Activated CD4-positive, alpha-beta T cell treated with anti-CD3 and anti-CD28 coated beads, Interleukin-2, amount 50 U/mL, for 48 hours (primary cell): ENCODE results near the gene KRTAP1-1.
"Not testable (repeated sequence)": the region's sequence is repeated elsewhere in the genome, so short reads cannot be mapped to it uniquely, and the experiment has no call there.

Experiments used
- DNase-seq, 2 experiments: peaks; one replicate each; pipeline ENCODE4 v3.0.0-alpha.2; 2020

The KRTAP1-1 gene

DNA sequence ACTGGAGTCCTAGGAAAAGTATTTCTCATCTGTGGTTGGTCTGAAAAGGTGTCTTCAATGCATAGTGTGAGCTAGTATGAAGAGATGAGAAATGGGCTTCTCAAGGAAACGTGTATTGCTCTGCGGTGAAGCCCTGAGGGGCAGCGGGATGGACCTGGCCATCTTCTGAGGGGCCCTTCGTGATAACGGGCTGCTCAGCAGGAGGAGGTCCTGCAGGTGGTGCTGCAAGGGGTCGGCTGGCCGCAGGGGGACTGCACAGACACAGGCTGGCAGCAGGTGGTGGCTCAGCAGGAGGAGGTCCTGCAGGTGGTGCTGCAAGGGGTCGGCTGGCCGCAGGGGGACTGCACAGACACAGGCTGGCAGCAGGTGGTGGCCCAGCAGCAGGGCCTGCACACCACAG lies 13.3 kb upstream of the KRTAP1-1 start:
- DNase-seq, result not testable (repeated sequence)

DNA sequence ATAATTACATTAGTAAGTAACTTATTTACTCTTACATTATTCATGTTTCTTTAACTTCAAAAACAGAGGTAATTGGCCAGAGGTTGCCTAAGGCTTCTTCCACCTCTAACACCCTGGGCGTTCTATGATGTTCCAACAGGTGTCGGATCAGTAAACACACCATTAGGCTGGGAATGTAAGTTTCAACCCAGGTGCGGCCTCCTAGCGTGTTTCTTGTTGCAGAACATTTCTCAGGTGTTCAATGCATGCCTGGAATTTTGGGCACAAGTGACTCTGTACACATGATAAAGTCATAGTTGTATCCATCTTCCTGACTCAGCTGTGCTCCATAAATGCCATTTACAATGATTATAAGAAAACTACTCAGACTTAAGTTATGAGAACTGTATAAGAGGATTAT lies 12.8 kb upstream of the KRTAP1-1 start:
- DNase-seq, result no peak

DNA sequence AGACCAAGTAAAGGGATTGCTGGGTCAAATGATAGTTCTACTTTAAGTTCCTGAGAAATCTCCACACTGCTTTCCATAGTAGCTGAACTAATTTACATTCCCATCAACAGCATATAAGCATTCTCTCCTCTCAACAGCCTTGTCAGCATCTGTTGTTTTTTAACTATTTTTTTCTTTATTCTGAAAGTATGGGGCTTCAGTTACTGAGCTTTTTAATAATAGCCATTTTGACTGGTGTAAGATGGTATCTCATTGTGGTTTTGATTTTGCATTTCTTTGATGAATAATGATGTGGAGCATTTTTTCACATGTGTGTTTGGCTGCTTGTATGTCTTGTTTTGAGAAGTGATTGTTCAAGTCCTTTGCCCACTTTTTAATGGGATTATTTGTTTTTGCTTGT lies 11.3 kb upstream of the KRTAP1-1 start:
- no peak for DNase-seq

DNA sequence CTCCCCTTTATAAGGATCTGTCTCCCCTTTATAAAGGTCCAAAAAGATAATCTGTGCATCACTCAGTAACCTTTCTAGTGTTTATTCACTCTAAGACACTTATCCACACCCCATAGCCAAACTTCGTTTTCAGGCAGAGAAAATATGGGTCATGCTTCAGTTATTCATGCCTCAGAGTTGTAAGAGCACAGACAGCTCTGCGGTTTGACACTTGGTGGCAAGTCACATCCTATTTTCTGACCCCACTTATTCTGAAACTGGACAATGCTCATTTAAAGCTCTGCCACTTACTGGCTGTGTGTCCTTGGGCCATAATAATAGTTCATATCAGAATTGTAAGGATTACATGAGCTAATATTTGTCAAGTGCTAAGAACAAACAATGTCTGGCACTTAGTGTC lies 7.9 kb upstream of the KRTAP1-1 start:
- no peak for DNase-seq

DNA sequence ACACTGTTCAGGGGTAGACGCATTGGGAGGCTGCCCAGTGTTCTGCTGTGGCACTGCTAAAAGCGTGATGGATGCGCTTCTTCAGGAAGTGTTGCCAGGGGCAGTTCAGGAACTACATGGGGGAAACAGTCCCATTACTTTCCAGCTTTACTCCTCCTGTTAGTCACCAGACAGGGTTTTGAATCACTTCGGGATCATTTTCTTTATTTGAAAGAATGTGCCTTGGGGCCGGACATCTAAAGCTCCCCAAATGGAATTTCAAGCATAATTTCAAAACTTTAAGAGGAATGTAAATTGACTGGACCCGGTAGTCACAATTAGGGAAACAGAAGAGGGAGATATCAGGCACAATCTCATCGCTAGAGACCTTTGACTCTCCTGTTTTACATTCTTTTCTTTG lies 7.2 kb upstream of the KRTAP1-1 start:
- DNase-seq, result no peak

DNA sequence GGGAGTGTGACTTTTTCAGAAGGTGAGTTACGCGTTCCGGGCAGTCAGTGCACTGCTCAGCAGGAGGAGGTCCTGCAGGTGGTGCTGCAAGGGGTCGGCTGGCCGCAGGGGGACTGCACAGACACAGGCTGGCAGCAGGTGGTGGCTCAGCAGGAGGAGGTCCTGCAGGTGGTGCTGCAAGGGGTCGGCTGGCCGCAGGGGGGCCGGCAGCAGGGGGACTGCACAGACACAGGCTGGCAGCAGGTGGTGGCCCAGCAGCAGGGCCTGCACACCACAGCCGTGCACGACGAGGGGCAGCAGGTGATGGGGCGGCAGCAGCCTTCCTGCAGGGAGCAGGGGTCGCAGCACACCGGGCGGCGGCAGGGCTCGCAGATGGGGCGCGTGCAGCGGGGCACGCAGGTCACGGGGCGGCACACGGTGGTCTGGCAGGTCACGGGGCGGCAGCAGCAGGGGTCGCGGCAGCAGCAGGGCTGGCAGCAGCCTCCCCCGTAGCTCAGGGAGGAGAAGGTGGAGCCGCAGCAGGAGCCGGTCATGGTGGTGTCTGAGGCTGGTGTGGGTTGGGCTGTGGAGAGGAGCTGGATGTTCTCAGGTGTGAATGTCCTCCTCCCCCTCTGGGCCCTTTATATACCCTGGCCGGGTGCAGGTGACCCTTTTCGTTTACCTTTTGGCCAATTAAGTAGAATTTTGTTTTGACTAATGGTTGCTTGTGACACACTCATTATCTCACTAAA lies 5.7 kb upstream of the KRTAP1-1 start, which contains the start of gene KRTAP2-1:
TSS of gene KRTAP2-1 (minus strand) at position 582 of the 731 bp plus-strand sequence. CDS start at position 533, 49 bp downstream.
- DNase-seq, result not testable (repeated sequence)

DNA sequence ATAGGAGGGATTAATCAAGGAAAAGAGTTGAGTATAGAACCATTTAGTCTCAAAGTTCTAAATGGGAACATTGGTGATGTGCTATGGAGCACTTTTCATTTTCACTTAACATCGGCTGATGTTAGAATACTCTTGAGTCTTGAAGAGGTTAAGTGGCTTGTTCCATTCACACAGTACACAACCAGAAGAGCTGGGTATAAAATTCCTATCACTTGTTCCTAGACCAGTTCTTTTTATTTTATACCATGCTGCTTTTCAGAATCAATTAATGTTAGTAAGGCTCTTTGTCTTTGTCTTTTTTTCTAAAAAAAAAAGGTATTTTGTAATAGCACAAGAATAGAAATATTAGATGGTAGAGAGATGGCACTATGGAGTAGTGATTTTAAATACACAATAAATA lies 1.7 kb upstream of the KRTAP1-1 start:
- no peak for DNase-seq

DNA sequence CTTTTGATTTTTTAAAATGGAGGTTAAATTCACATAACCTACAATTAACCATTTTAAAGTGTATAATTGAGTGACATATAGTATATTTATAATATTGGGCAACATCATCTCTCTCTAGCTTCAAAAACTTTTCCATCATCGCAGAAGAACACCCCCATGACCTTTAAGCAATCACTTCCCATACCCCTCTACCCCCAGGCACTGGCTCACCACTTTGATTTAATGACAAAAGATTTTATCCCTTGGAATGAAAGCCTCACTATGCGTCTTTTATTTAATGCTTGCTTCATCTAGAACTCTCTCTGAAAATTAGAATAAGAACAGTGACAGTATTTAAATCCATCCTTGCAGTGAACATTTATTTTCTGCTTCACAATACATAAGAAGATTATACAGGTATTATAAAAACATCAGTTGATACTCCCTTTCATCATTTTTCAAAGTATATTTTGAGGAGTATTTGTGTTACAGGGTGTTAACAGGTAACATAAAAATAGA lies 3.3 kb downstream of the KRTAP1-1 start:
- DNase-seq, result no peak

DNA sequence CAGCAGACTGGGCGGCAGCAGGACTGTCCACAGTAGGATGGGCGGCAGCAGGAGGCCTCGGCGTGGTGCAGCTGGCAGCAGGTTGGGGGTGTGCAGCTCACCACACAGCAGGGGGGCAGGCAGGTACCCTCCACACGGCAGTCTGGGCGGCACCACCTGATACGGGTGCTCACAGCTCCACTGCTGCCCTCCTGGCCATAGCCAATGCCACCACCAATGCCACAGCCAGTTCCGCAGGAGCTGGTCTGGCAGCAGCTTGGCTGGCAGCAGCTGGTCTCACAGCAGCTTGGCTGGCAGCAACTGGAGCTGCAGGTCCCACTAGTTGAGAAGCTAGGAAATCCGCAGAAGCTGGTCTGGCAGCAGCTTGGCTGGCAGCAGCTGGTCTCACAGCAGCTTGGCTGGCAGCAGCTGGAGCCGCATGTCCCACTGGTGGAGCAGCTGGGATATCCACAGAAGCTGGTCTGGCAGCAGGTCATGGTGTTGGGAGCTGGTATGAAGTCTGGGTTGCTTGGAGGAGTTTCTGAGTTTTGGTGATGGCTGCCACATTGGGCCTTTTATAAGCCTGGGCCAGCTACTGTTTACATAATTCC lies 6.8 kb downstream of the KRTAP1-1 start, which contains the start of gene KRTAP1-3:
TSS of gene KRTAP1-3 (minus strand) at position 529 of the 590 bp plus-strand sequence. CDS start at position 476, 53 bp downstream.
- not testable (repeated sequence) for DNase-seq

DNA sequence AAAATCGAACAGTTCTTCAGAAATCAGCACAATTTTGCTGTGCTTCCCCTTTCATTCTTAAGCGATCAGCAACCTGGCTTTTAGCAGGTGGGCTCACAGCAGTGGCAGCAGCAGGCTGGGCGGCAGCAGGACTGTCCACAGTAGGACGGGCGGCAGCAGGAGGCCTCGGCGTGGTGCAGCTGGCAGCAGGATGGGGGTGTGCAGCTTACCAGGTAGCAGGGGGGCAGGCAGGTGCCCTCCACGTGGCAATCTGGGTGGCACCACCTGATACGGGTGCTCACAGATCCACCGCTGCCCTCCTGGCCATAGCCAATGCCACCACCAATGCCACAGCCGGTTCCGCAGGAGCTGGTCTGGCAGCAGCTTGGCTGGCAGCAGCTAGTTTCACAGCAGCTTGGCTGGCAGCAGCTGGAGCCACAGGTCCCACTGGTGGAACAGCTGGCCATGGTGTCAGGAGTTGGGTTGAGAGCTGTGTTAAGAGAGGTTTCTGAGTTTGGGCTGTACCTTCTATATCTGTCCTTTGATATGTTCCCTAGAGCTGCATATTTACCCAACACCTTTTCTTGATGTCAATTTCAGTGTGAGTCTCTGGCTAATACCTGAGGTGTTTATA lies 11.5 kb downstream of the KRTAP1-1 start, which contains the start of gene KRTAP1-4:
TSS of gene KRTAP1-4 (minus strand) at position 563 of the 613 bp plus-strand sequence. CDS start at position 446, 117 bp downstream.
- DNase-seq, result no peak

DNA sequence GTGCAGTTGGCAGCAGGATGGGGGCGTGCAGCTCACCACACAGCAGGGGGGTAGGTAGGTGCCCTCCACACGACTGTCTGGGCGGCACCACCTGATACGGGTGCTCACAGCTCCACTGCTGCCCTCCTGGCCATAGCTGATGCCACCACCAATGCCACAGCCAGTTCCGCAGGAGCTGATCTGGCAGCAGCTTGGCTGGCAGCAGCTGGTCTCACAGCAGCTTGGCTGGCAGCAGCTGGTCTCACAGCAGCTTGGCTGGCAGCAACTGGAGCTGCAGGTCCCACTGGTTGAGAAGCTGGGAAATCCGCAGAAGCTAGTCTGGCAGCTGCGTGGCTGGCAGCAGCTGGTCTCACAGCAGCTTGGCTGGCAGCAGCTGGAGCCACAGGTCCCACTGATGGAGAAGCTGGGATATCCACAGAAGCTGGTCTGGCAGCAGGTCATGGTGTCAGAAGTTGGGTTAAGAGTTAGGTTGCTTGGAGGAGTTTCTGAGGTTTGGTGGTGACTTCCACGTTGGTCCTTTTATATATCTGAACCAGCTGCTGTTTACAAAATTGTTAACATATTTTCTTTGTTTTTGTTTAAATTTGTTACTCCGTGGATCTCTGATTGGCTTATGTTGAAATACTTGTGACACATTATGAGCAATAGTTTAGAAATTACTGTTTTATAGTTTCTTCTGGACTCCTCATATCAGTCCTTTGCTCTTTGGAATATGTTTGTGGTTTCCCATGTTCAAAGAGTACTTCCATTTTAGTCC lies 14.4 kb downstream of the KRTAP1-1 start, which contains the start of gene KRTAP1-5:
TSS of gene KRTAP1-5 (minus strand) at position 494 of the 757 bp plus-strand sequence. CDS start at position 441, 53 bp downstream.
- DNase-seq, result no peak

DNA sequence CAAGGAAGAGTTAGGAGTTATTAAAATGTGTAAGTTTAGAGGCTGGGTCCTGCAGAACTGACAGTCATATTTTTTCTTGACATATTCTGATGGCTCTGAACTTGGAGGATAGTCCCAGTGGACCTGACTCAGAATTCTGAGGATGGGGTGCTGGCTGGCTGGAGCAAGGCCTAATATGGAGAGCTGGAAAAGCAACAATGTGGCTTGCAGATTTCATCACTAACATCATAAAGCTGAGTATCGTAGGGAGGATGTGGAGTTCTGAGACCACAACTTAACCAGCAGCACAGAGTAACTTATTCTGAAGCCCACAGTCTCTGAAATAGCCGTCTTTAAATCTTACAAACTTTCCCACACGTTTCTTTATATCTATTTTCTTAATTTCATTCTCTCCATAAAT lies 16.6 kb downstream of the KRTAP1-1 start:
- DNase-seq, result no peak

DNA sequence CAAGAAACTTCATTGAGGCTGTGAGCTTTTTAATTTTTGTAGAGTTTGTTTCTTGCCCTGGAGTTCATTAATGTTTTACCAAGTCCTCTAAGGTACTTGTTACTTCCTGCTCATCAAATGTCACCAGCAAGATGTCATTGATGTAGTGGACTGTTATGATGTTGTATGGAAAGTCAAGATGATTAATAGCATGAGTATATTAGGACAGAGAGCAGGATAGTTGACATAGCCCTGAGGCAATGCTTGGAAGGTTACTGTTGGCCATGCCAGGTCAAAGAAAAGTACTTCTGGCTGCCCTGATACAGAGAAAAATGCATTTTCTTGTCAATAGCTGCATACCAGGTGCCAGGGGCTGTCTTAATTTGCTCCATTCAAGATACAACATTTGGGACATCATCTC lies 20.9 kb downstream of the KRTAP1-1 start:
- no peak for DNase-seq

DNA sequence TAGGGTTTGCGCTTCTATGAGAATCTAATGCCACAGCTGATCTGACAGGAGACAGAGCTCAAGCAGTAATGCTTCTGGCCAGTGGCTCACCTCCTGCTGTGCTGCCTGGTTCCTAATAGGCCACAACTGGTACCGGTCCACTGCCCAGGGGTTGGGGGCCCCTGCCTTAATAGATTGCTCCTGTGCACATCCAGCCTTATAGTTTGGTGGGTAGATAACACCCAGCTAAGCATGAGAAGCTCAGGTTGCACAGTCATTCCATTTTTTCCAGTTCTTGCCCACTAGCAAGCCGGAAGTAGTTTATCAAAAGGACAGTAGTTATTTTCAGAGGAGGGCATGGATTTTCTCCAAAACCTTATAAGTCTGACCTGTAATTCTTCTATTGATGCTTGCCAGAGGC lies 21.8 kb downstream of the KRTAP1-1 start:
- DNase-seq, result no peak

DNA sequence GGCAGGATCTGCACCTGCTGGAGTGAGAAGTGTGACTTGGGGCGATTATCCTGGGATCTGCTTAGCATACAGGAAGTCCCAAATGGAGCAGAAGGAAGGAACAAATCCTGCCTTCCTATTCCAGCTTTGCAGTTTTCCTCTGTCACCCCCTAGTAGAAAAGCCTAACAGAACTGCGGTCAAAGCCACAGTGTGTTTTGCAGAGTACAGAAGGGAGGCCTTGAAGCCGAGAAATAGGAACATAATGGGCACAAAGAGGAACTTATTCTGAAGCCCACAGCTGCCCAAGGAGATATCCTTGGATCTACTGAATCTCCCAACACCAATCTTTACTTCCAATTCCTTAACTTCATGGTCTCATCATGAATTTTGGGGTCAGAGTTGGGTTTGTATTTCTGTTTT lies 22.7 kb downstream of the KRTAP1-1 start:
- DNase-seq, result no peak

DNA sequence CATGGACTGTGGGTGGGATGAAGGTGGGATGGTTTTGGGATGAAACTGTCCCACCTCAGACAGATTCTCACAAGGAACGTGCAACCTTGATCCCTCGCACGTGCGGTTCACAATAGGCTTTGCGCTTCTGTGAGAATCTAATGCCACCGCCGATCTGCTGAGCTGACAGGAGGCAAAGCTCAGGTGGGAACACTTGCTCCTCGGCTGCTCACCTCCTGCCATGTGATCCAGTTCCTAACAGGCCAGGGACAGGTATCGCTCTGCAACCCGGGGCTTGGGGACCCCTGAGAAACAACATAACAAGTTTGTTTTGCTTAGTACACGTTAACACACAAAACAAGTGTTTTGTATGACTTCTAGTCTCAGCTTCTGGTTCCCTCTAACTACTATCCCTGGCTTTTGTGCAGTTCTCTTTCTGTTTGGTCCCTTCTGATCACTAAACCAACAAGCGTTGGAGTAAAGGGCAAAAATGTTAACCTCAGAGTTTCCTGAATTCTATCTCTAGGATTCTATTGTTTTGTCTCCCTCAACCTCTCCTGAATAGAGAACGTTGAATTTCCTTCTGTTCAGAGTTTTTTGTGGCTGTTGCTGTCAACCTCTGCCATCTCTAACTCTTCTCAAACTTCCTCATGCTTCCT lies 24.6 kb downstream of the KRTAP1-1 start:
- no peak for DNase-seq

DNA sequence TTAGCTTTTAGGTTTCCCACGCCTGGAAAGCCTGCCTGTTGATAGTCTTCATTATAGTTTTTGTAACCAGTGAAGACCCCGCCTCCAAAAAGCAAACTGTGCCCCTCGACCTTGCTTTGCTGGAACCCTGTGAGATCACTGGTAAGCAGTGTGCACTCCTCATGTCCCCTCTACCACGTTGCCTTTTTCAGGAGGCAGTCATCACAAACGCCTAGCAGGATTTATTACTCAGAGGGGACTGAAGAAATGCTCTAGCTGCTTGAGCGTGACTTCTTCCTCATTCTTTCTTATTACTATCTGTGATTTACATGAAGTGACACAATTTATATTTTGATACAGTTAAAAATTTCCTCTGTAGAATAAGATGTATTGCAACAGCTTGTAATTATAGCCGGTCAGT lies 25.8 kb downstream of the KRTAP1-1 start:
- no peak for DNase-seq

DNA sequence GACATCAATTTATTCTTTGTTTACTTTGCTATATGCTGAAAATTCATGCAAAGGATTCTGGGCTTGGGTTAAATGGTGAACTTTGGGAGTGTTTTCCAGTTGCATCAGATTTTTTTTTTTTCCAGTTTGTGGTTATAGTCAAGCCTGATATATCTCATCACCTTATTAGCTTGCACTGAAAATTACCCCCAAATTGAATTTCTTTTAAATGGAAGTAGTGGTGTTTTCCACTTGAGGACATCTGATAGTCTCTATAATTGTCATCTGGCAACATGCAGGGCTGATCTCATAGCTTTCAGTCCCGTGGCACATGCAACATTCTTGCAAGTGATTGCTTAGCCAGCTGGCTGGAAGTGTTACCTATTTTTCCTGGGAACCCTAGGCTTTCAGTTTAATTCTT lies 27.6 kb downstream of the KRTAP1-1 start:
- no peak for DNase-seq

DNA sequence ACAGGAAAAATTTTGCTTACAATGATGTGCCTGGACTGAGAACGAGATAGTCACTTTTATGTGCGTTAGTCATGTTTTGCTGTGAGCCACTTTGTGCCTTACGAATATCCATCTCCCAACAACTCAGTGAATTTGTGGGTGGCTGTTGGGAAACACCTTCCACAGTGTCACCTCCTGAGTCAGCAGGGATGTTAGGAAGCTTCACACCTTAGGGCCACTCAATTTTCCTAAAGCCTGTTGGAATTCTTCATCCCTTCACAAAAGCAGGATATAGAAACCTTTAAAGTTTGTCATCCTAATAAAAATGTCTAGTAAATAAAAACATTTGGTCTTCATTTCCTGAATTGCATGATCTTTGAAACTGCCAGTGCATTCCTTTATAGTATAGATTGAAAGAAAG lies 28.1 kb downstream of the KRTAP1-1 start:
- no peak for DNase-seq

DNA sequence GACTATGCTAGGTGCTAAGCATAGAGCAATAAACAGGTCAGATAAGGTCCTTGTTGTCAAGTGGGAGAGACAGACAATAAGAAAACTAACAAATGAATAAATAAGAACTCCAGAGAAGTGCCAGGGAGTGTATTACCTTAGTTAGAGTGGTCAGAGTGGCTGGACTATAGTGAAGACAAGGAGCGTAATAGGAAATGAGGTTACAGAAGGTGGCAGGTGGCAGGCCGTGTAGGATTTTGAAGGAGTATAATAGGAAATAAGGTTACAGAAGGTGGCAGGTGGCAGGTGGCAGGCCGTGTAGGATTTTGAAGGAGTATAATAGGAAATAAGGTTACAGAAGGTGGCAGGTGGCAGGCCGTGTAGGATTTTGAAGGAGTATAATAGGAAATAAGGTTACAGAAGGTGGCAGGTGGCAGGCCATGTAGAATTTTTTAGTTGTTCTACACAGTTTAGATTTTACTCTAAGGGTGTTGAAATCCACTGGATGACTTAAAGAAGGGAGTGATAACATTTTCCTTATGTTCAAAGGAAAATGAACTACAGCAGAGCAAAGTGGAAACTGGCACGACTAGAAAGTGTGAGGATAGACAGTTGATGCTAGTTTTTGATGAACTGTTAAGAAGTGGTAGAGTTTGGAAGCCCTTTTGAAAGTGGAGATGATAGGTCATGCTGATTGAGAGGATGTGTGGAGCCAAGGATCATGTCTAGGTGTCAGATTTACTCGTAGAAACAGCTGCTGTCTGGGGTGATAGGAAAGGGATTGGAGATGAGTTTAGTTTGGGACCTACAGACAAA lies 28.7 kb downstream of the KRTAP1-1 start:
- DNase-seq, result no peak

DNA sequence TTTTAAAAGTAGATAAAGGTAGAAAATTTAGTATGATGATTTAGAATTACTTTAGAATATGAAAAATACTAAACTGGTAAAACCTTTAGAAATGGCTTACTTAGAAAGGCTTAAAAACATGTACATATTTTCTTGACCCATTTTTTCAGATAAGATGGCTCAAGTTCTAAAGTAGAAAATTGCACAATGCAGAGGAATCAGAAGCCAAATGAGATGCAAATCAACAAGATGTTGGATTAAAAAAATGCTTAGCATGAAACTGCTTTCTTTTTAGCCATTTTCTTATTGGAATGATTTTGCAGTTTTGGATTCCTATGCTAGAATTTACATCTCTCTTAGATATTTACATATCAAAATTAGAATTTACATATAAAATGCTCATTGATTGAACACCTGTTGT lies 30.8 kb downstream of the KRTAP1-1 start:
- no peak for DNase-seq
